K562 (cell line): ENCODE results near the gene KCNS1.

Experiments used
- ARID3A ChIP-seq: IDR thresholded peaks from 2 replicates; pipeline ENCODE4 v1.6.1; 2012; ENCODE audit warnings: low read depth, low read length, improper control_type of control experiment, borderline replicate concordance
- BRF2 ChIP-seq: IDR thresholded peaks from 3 replicates; pipeline ENCODE4 v1.6.1; 2011; ENCODE audit warnings: borderline replicate concordance, mild to moderate bottlenecking; ENCODE audit not compliant: insufficient read length, insufficient read depth
- JUND ChIP-seq, 2 experiments: IDR thresholded peaks; 2 replicates in 1 of 2; 3 replicates in 1 of 2; pipeline ENCODE4 v1.6.1; 2011; ENCODE audit warnings: borderline replicate concordance in 2 of 2, low read depth in 2 of 2, low read length in 2 of 2, improper control_type of control experiment in 1 of 2, missing biosample characterization in 1 of 2, missing genetic modification characterization in 1 of 2, missing genetic modification reagents in 1 of 2
- ZNF217 ChIP-seq: sonication (generic); formaldehyde crosslinking; IDR thresholded peaks from 2 replicates; pipeline ENCODE4 v1.8.0; 2022; ENCODE audit warnings: mild to moderate bottlenecking, missing genetic modification reagents
- ZNF282 ChIP-seq: sonication (generic); formaldehyde crosslinking; IDR thresholded peaks from 2 replicates; pipeline ENCODE4 v1.8.1; 2023; ENCODE audit warnings: missing genetic modification reagents

- no peak for TF ChIP-seq ZNF217
- no peak for TF ChIP-seq JUND (IDR thresholded peaks at IDR 0.05; ENCODE audit: borderline replicate concordance, low read depth, low read length)
- TF ChIP-seq JUND (tag; IDR thresholded peaks at IDR 0.05; ENCODE audit: borderline replicate concordance, low read depth, low read length): no peak
- TF ChIP-seq ARID3A: no peak
- TF ChIP-seq BRF2: no peak
- TF ChIP-seq ZNF282: no peak
These were observed at the start of gene KCNS1 for GRCh38 chr20:45100563-45101245.
